Effector memory CD8-positive, alpha-beta T cell (primary cell): ENCODE measurements around the gene VRK2.
"Not testable (repeated sequence)": the region's sequence is repeated elsewhere in the genome, so short reads cannot be mapped to it uniquely, and the experiment has no call there.

ENCODE experiments used
- ATAC-seq: fragments of 150-1000 bp; cut with Tn5 transposase; replicated peaks from 2 replicates; pipeline ENCODE4 v1.10.0; 2021; ENCODE audit warnings: mild to moderate bottlenecking, moderate library complexity
- DNase-seq, 3 experiments: peaks; one replicate each; pipeline ENCODE4 v3.0.0; 2021
- H3K27ac Mint-ChIP-seq, 2 donors: one replicate each; pipeline ENCODE4 v1.8.0; 2022; ENCODE audit warnings: mild to moderate bottlenecking in 2 of 2, mixed read lengths in 2 of 2, moderate library complexity in 2 of 2
- H3K27me3 Mint-ChIP-seq, 2 donors: one replicate each; pipeline ENCODE4 v1.8.0; 2022; ENCODE audit warnings: mixed read lengths in 2 of 2
- H3K36me3 Mint-ChIP-seq: one replicate; pipeline ENCODE4 v1.8.0; 2022; ENCODE audit warnings: mild to moderate bottlenecking, moderate library complexity, mixed read lengths; ENCODE audit not compliant: insufficient read depth
- H3K4me1 Mint-ChIP-seq, 2 donors: one replicate each; pipeline ENCODE4 v1.8.0; 2022; ENCODE audit warnings: low read depth in 2 of 2, mixed read lengths in 2 of 2
- H3K4me3 Mint-ChIP-seq, 2 donors: one replicate each; pipeline ENCODE4 v1.8.0; 2022; ENCODE audit warnings: mild to moderate bottlenecking in 2 of 2, mixed read lengths in 2 of 2, moderate library complexity in 2 of 2
- H3K9me3 Mint-ChIP-seq, 2 donors: one replicate each; pipeline ENCODE4 v1.8.0; 2022; ENCODE audit warnings: mixed read lengths in 2 of 2

VRK2 gene

DNA sequence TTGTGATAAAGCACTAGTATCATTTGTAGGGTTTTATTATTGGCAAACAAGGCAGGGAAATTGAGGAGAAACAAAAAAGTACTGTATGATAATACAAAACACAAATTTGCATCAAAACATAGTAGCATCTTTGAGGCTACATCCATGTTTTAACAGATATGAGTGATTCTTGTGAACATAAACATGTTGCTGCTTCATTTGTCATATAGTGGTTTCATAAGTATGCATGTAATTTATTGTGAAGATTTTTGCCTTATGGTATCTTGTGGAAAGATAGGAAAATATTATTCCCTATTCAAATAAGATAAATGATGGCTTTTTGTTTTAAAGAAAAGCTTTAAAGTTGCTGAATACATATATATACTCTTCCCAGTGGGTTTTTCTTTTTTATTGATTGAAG, 60.3 kb downstream of the VRK2 start:
- DNase-seq, result no peak
- H3K27ac Mint-ChIP-seq, result no peak overlapping the region
- no peaks in the 10 kb centered on the region for H3K36me3 Mint-ChIP-seq
- ATAC-seq, result no peak
- H3K9me3 Mint-ChIP-seq, result no peaks in the 10 kb centered on the region
- no peaks in the 10 kb centered on the region for H3K27me3 Mint-ChIP-seq
- H3K4me3 Mint-ChIP-seq, result no peak overlapping the region
- H3K4me1 Mint-ChIP-seq, result peaks cover 5 to 10% of the 10 kb centered on the region in 2 donors

DNA sequence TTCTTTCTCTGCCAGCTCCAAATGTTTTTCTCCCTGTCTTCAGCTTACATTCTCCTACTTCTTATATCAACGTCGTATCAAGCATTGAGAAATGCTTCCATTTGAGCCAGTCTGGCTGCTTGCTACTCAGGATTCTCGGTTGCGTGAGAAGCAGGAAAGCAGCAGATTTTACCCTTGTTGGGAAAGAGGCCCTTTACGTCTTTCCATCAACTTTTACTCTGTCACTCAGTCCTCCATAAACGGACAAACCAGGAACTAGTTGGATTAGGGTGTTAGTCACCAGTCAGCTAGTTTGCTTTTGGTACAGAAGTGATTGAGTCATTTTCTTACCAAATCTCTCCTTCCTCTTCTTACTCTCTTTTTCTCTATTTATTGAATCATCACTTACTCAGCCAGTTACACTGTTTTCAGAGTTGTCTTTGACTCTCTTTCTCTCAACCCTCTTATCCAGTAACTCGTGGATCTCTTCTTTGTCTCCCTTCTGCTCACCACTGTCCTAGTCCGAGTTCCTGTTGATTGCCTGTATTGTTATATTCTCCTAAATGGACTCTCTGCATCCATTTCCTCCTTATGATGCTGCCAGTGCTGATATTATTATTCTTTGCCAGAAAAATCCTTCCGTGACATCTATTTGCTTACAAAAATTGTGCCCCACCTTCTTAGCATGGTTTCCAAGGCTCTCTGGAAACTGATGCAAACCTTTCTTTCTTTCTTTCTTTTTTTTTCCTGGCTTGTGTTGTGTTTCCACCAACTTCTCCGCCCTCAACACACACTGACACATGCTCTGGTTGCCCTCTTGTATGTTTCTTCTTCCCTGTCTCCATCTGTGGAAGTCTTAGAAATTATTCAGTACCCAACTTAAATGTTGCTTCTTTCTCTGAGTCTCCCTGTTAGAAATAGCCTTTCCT, 61.5 kb downstream of the VRK2 start:
- Mint-ChIP-seq H3K27ac (no peak overlapping the region), H3K36me3 (no peaks in the 10 kb centered on the region), H3K4me3 (no peak overlapping the region), H3K9me3 (no peaks in the 10 kb centered on the region), H3K4me1 (peaks cover 5 to 10% of the 10 kb centered on the region in 2 donors), H3K27me3 (no peaks in the 10 kb centered on the region)
- ATAC-seq (peak; percentile 16), DNase-seq (no peak)

- H3K27ac Mint-ChIP-seq, result no peak overlapping the region
- H3K9me3 Mint-ChIP-seq, result no peaks in the 10 kb centered on the region
- H3K36me3 Mint-ChIP-seq, result no peaks in the 10 kb centered on the region
- no peaks in the 10 kb centered on the region for H3K27me3 Mint-ChIP-seq
- ATAC-seq (no peak), DNase-seq (no peak)
- H3K4me3 Mint-ChIP-seq, result no peak overlapping the region
- H3K4me1 Mint-ChIP-seq, result peaks cover 9 to 13% of the 10 kb centered on the region in 2 donors
These were observed 62.9 kb downstream of the VRK2 start for GRCh38 chr2:58109481-58109880.

DNA sequence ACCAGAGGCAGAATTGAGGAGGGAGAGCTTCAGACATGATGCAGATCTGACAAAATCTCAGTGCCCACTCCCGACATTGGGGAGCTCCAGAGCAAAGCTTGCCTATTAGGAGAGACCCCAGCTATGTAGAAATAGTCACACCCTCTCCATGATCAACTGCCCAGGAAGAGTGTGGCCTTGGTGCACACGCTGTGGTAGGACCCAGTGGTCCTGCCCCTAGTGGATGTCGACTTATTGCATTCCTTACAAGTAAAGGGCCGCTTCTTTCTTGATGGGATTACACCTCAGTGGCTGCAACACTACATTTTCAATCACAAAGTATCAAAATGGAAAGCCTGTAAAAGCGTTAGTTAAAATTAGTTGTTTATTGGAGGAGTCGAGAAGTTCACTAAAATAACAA, 64.2 kb downstream of the VRK2 start:
- no peaks in the 10 kb centered on the region for H3K9me3 Mint-ChIP-seq
- DNase-seq (no peak), ATAC-seq (no peak)
- no peaks in the 10 kb centered on the region for H3K27me3 Mint-ChIP-seq
- H3K27ac Mint-ChIP-seq, result no peak overlapping the region
- peaks cover 13% of the 10 kb centered on the region in 2 donors for H3K4me1 Mint-ChIP-seq
- H3K36me3 Mint-ChIP-seq, result no peaks in the 10 kb centered on the region
- H3K4me3 Mint-ChIP-seq, result no peak overlapping the region

DNA sequence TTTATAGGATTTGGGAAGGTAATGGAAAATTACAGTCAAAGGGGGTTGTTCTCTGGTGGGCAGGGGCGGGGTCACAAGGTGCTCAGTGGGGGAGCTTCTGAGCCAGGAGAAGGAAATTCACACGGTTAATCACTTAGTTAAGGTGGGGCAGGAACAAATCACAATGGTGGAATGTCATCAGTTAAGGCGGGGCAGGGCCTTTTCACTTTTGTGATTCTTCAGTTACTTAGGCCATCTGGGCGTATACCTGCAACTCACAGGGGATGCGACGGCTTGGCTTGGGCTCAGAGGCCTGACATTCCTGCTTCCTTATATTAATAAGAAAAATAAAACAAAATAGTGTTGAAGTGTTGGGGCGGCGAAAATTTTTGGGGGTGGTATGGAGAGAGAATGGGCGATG, 67.0 kb downstream of the VRK2 start:
- H3K27ac Mint-ChIP-seq, H3K27me3 Mint-ChIP-seq, ATAC-seq, H3K4me3 Mint-ChIP-seq, H3K9me3 Mint-ChIP-seq, DNase-seq, H3K36me3 Mint-ChIP-seq: not testable (repeated sequence)
- peaks cover 9 to 10% of the 10 kb centered on the region in 2 donors for H3K4me1 Mint-ChIP-seq

GRCh38 chr2:58120626-58121229, 74.1 kb downstream of the VRK2 start:
- DNase-seq (no peak), ATAC-seq (no peak)
- Mint-ChIP-seq H3K4me3 (no peak overlapping the region), H3K27me3 (no peaks in the 10 kb centered on the region), H3K4me1 (peaks cover 3 to 8% of the 10 kb centered on the region in 2 donors), H3K27ac (no peak overlapping the region), H3K9me3 (no peaks in the 10 kb centered on the region), H3K36me3 (peaks cover 7% of the 10 kb centered on the region)

GRCh38 chr2:58122040-58122439, 75.4 kb downstream of the VRK2 start:
- H3K36me3 Mint-ChIP-seq, result peaks cover 7% of the 10 kb centered on the region
- peaks cover 2 to 7% of the 10 kb centered on the region in 2 donors for H3K4me1 Mint-ChIP-seq

DNA sequence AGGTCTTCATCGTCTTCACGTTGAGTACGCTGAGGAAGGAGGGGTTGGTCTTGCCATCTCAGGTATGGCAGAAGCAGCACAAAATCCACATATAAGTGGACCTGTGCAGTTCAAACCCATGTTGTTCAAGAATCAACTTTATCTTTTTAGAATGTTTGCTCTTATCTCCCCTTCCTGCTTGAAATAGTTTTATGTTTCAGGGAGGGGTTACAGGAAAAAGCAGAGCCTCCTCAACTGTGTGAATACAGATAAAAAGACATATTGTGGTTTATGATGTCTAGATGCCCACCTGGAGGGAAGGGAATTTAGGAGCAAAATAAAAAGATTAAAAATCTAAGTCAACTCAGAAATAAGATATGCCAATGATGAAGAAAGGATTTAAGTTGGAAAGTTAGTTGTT, 75.9 kb downstream of the VRK2 start:
- Mint-ChIP-seq H3K4me1 (peaks cover 2 to 5% of the 10 kb centered on the region in 2 donors), H3K9me3 (no peaks in the 10 kb centered on the region), H3K27me3 (no peaks in the 10 kb centered on the region), H3K27ac (no peak overlapping the region), H3K36me3 (peaks cover 7% of the 10 kb centered on the region), H3K4me3 (no peak overlapping the region)
- DNase-seq (no peak), ATAC-seq (no peak)

More at GRCh38 chr2:58122040-58122439, 75.4 kb downstream of the VRK2 start:
- Mint-ChIP-seq H3K9me3 (no peaks in the 10 kb centered on the region), H3K27me3 (no peaks in the 10 kb centered on the region), H3K4me3 (no peak overlapping the region), H3K27ac (no peak overlapping the region)
- ATAC-seq (no peak), DNase-seq (no peak)

GRCh38 chr2:58127111-58127510, 80.5 kb downstream of the VRK2 start:
- peaks cover 8% of the 10 kb centered on the region for H3K36me3 Mint-ChIP-seq
- DNase-seq (no peak), ATAC-seq (no peak)
- no peaks in the 10 kb centered on the region for H3K27me3 Mint-ChIP-seq
- no peaks in the 10 kb centered on the region for H3K9me3 Mint-ChIP-seq
- H3K27ac Mint-ChIP-seq, result no peak overlapping the region
- H3K4me1 Mint-ChIP-seq, result peaks cover 0 to 4% of the 10 kb centered on the region in 2 donors
- no peak overlapping the region for H3K4me3 Mint-ChIP-seq

GRCh38 chr2:58130238-58130637, 83.6 kb downstream of the VRK2 start:
- DNase-seq, result no peak
- no peak for ATAC-seq
- H3K27me3 Mint-ChIP-seq, result no peaks in the 10 kb centered on the region
- H3K27ac Mint-ChIP-seq, result peak overlapping the region in 1 of 2 donors; percentile 46
- peaks cover 8% of the 10 kb centered on the region for H3K36me3 Mint-ChIP-seq
- peaks cover 0 to 4% of the 10 kb centered on the region in 2 donors for H3K4me1 Mint-ChIP-seq
- no peaks in the 10 kb centered on the region for H3K9me3 Mint-ChIP-seq
- H3K4me3 Mint-ChIP-seq, result no peak overlapping the region

DNA sequence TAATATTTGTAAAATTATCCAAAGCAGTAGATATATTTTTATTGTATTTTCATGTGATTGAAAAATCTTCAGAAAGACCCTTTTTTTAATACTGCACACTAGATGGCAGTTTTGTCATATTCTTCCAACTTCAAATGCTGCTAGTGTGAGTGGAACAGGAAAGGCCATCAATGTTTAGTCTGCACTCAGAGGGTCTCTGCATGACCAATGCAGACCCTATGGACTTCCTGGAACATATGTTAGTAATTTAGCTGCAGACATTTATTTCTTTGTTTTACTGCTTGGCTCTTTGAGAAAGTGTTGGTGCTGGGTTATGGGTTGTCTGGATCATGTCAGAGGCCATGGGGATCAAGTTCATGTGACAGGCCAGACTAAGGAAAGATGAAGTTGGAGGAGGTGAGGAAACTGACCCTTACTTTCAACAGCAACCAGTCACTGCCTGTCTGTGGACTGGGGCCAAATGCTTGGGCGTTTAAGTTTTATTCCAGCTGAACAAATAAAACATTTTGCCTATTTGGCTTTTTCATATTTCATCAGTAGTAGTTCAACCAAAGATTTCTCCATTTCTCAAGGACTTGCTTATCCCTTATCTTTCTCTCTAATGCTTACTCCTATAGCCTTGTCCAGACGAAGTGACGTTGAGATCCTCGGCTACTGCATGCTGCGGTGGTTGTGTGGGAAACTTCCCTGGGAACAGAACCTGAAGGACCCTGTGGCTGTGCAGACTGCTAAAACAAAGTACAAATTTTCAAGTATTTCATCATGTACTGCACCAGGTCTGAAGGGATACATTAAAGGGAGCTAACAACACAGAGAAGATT, 84.8 kb downstream of the VRK2 start:
- H3K4me1 Mint-ChIP-seq, result peaks cover 0 to 4% of the 10 kb centered on the region in 2 donors
- H3K27me3 Mint-ChIP-seq, result no peaks in the 10 kb centered on the region
- H3K9me3 Mint-ChIP-seq, result no peaks in the 10 kb centered on the region
- H3K36me3 Mint-ChIP-seq, result peaks cover 8% of the 10 kb centered on the region
- peak overlapping the region in 1 of 2 donors; percentile 49 for H3K27ac Mint-ChIP-seq
- no peak for ATAC-seq
- no peak overlapping the region for H3K4me3 Mint-ChIP-seq
- DNase-seq, result no peak

DNA sequence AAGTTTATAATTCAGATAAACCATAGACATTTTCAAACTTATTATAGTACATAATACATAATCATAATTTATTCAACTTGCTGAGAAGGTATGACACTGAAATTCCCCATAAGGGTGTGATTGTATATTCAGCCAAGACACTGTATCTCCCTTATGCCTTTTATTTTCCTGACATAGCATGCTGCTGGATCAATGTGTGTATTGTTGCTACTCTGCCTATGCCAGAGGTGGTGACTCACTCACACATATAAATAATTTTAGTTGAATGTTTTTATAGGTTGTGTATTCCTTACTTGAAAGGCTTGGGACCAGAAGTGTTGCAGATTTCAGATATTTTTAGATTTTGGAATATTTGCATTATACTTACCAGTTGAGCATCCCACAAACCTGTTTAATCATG, 86.8 kb downstream of the VRK2 start:
- no peak for ATAC-seq
- Mint-ChIP-seq H3K27me3 (no peaks in the 10 kb centered on the region), H3K36me3 (peaks cover 8% of the 10 kb centered on the region), H3K4me1 (peaks cover 0 to 4% of the 10 kb centered on the region in 2 donors), H3K27ac (no peak overlapping the region), H3K4me3 (no peak overlapping the region), H3K9me3 (no peaks in the 10 kb centered on the region)
- DNase-seq, result no peak

DNA sequence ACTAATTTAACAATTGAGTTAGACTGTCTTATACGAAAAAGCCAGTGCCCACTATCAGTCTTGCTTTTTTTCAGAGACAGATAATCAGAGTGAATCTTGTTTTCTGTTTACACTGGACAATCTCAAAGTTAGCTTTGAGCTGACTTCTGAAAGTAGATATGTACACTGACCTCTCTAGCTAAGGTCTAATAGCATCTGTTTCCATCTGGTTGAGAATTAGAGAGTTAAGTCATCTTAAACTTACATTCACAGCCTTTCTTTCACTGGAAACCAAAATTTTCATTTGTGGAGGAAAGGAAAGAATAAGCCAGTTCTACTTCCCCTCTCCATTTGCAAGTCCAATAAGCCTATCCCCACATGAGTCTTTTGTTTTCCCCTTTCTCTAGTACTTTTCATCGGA, 89.3 kb downstream of the VRK2 start:
- Mint-ChIP-seq H3K27me3 (no peaks in the 10 kb centered on the region), H3K9me3 (no peaks in the 10 kb centered on the region), H3K27ac (no peak overlapping the region), H3K4me3 (no peak overlapping the region), H3K4me1 (peaks cover 0 to 4% of the 10 kb centered on the region in 2 donors), H3K36me3 (peaks cover 16% of the 10 kb centered on the region)
- ATAC-seq (no peak), DNase-seq (no peak)
